Cerebellar nuclear complex (tissue), 1 donor: ENCODE results near the gene RIPPLY3.

Experiments used
- DNase-seq, 2 experiments: peaks; one replicate each; lab custom pipeline; 2025; lab: John Stamatoyannopoulos, UW

RIPPLY3 gene

DNA sequence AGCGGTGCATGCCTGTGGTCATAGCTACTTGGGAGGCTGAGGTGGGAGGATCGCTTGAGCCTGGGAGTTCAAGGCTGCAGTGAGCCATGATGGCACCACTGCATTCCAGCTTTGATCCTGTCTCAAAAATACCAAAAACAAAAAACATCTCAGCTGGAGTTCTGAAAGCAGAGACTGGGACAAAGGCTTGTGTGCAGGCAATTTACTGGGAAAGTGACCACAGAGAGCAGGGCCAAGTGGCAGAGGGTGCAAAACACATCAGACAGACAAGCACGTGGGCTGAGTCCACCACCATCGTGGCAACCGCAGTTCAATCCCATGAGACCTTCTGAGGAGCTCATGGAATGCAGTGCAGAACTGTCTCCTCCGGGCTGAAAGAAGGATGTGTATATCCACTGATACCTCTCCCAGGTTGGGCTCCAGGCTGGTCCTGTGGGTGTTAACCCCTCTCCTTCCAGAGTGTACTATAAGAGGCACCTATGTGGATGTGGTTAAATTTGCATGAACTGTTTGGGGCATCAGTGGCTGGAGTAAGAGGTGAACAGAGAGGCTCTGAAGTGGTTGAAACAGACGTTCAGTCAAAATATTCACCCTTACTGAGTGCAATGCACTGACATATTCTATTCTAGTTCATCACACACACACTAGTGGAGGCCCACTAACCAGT lies 55.6 kb downstream of the RIPPLY3 start:
- no peak for DNase-seq

DNA sequence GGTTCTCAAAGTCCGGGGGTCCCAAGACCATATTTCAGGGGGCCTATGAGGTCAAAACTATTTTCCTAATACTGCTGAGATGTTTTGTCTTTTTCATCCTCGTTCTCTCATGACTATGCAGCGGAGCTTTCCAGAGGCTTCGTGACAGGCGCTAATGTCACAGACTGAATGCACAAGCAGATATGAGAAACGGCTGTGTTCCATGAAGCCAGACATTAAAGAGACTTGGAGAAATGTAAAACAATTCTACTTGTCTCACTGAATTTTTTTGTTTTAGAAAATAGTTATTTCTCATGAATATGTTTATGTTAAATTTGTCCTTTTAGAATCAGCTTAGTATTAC lies 56.1 kb downstream of the RIPPLY3 start:
- DNase-seq = no peak

DNA sequence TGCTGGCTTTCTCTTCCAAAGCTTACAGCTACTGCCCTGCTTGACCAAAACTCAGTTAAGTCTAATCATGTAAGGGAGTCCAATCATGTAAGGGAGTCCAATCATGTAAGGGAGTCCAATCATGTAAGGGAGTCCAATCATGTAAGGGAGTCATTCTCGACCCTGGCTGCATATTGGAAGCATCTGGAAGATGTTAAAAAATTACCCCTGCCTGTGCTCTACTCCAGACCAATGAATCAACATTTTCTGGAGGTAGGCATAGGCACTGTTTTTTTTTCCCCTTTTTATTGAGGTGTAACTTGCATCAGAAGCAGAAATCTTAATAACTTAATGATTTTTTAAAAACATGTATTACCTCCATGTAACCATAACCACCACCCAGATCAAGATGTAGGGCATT lies 56.9 kb downstream of the RIPPLY3 start:
- DNase-seq = no peak

DNA sequence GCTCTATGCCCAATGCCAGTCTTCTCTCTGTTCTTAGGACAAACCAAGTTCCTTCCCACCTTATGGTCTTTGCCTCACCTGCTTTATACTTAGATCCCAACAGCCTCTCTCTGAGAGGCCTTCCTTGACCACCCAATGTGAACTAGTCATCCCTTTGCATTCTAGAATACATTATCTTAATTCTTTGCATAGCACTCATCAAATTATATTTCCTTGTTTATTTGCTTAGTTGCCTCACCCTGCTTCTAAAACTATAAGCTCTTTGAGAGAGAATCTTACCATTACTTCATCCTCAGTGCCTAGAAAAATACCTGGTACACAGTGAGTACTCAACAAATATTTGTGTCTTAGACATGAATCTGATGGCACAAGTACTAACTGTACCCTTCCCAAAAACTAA lies 58.3 kb downstream of the RIPPLY3 start:
- no peak for DNase-seq

DNA sequence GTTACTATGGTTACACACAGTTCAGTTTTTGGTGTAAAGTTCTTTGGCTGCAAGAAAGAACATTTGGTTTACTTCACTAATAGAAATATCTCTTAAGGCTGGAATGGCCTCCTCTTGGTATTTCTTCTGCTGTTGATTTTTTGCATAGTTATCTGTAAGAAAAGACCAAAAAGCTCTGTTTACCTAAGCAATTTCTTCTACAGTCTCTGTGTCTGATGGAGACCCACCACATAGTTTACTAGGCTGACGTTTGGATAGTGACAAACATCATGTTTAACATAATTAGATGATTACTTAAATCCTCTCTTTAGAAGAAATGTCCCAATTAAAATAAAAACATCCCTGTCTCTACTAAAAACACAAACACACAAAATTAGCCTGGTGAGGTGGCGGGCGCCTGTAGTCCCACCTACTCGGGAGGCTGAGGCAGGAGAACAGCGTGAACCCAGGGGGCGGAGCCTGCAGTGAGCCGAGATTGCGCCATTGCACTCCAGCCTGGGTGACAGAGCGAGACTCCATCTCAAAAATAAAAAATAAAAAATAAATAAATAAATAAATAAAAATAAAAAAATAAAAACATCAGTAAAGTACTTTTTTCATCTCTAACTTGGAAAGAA lies 59.2 kb downstream of the RIPPLY3 start:
- DNase-seq = no peak
